Fibroblast of villous mesenchyme (primary cell): ENCODE data around the gene MYO7B. TPM values are rescaled to one million over a fixed set of nuclear protein-coding genes. Genes with fewer than 3 reads are reported as not detected.
"Not testable (repeated sequence)": the region's sequence is repeated elsewhere in the genome, so short reads cannot be mapped to it uniquely, and the experiment has no call there.

Source experiments
- DNase-seq: peaks from one replicate; pipeline ENCODE4 v3.0.0-alpha.2; 2010; ENCODE audit warnings: low read depth
- H3K4me3 ChIP-seq: 2 replicates; pipeline ENCODE4 v1.5.1; 2011; ENCODE audit warnings: low read depth, mild to moderate bottlenecking, low read length
- CTCF ChIP-seq: IDR thresholded peaks from 2 replicates; pipeline ENCODE4 v1.5.1; 2012; ENCODE audit warnings: low read depth, mild to moderate bottlenecking, low read length; ENCODE audit not compliant: insufficient read depth
- total RNA-seq: library from RNA; depleted of rRNA; stranded (reverse); fragments of >200 nt; gene quantifications from 2 replicates; pipeline ENCODE4 v1.2.3, GENCODE V29; 2012

Gene MYO7B
- total RNA-seq, 1 donor: 0.86 TPM

GRCh38 chr2:127570282-127571250, 35.1 kb downstream of the MYO7B start:
- DNase-seq: no peak
- no peak for TF ChIP-seq CTCF
- H3K4me3 ChIP-seq: no peak overlapping the region

- not testable (repeated sequence) for DNase-seq, H3K4me3 ChIP-seq
These were observed 36.9 kb downstream of the MYO7B start for GRCh38 chr2:127572352-127572751.

- TF ChIP-seq CTCF: no peak
- DNase-seq: no peak
- H3K4me3 ChIP-seq: no peak overlapping the region
These were observed 37.4 kb downstream of the MYO7B start for GRCh38 chr2:127572841-127573240.

- no peak for DNase-seq
These were observed 37.8 kb downstream of the MYO7B start for GRCh38 chr2:127573298-127573697.

GRCh38 chr2:127573771-127574170, 38.3 kb downstream of the MYO7B start:
- no peak for TF ChIP-seq CTCF
- no peak for DNase-seq
- no peak overlapping the region for H3K4me3 ChIP-seq

More at GRCh38 chr2:127573298-127573697, 37.8 kb downstream of the MYO7B start:
- TF ChIP-seq CTCF: no peak
- H3K4me3 ChIP-seq: no peak overlapping the region

GRCh38 chr2:127574656-127575055, 39.2 kb downstream of the MYO7B start:
- DNase-seq: no peak
- no peak for TF ChIP-seq CTCF
- H3K4me3 ChIP-seq: no peak overlapping the region

GRCh38 chr2:127575185-127575765, 39.8 kb downstream of the MYO7B start:
- no peak overlapping the region for H3K4me3 ChIP-seq
- no peak for DNase-seq
- TF ChIP-seq CTCF: no peak
